GM12872 (cell line): ENCODE results near the gene FAM163B.

Source experiments
- CTCF ChIP-seq: IDR thresholded peaks from 3 replicates; pipeline ENCODE4 v1.5.1; 2011; ENCODE audit warnings: low read depth, mild to moderate bottlenecking, low read length, moderate library complexity; ENCODE audit not compliant: insufficient read depth

The FAM163B gene

GRCh38 chr9:133566817-133567216 is 42.4 kb downstream of the FAM163B start:
- no peak for TF ChIP-seq CTCF

GRCh38 chr9:133566382-133566781 is 42.8 kb downstream of the FAM163B start:
- TF ChIP-seq CTCF = no peak

GRCh38 chr9:133564451-133565116 is 44.6 kb downstream of the FAM163B start:
- TF ChIP-seq CTCF = no peak

- TF ChIP-seq CTCF = no peak
Observed at GRCh38 chr9:133563291-133563796, 45.8 kb downstream of the FAM163B start.

- TF ChIP-seq CTCF = no peak
Observed at GRCh38 chr9:133562611-133563290, 46.4 kb downstream of the FAM163B start.

GRCh38 chr9:133561976-133562554 is 47.1 kb downstream of the FAM163B start:
- no peak for TF ChIP-seq CTCF

GRCh38 chr9:133560944-133561343 is 48.2 kb downstream of the FAM163B start:
- no peak for TF ChIP-seq CTCF
